DOHH2 (cell line): Measurements from ENCODE around the gene LEKR1.

Experiments used
- CTCF ChIP-seq: fragments of 200-600 bp; sonication (generic); IDR thresholded peaks from one replicate; pipeline ENCODE4 v1.5.1; 2014; ENCODE audit warnings: antibody characterized with exemption, mild to moderate bottlenecking, low read depth, low read length; ENCODE audit not compliant: poor library complexity, severe bottlenecking
- EZH2phosphoT487 ChIP-seq: fragments of 200-600 bp; sonication (generic); IDR thresholded peaks from 2 replicates; pipeline ENCODE4 v1.6.1; 2017; ENCODE audit warnings: borderline replicate concordance, mild to moderate bottlenecking, antibody characterized with exemption, low read length, moderate library complexity, mixed read lengths

- TF ChIP-seq CTCF = no peak
- no peak for TF ChIP-seq EZH2phosphoT487
Observed at GRCh38 chr3:156843071-156843808, 17.1 kb downstream of the LEKR1 start.
